Gastrocnemius medialis (tissue), 4 donors: ENCODE measurements around the gene AFDN. TPM values are rescaled to one million over a fixed set of nuclear protein-coding genes. Genes with fewer than 3 reads are reported as not detected.

Experiments
- ATAC-seq, 2 donors: fragments of 150-250 bp; one replicate each; pipeline ENCODE4 v1.9.1; 2016
- DNase-seq, 2 donors: peaks; one replicate each; pipeline ENCODE4 v3.0.0-alpha.2; 2019
- H3K27ac ChIP-seq, 4 donors: fragments of 200-600 bp; sonication (generic); 1 replicate in 1 of 4; 2 replicates in 3 of 4; pipeline ENCODE4 v1.5.1; 2016 to 2018; ENCODE audit warnings: mild to moderate bottlenecking in 2 of 4, moderate library complexity in 1 of 4
- H3K27me3 ChIP-seq, 3 donors: fragments of 200-600 bp; sonication (generic) in 2 of 3; 1 replicate in 1 of 3; 2 replicates in 2 of 3; pipeline versions ENCODE4 v1.5.1 to v1.6.0; 2016 to 2019; ENCODE audit warnings: mild to moderate bottlenecking in 1 of 3, moderate library complexity in 1 of 3
- H3K36me3 ChIP-seq, 2 donors: fragments of 200-600 bp; sonication (generic) in 1 of 2; one replicate each; pipeline ENCODE4 v1.5.1; 2017 to 2018
- H3K4me1 ChIP-seq, 2 donors: fragments of 200-600 bp; sonication (generic) in 1 of 2; one replicate each; pipeline ENCODE4 v1.5.1; 2016 to 2017; ENCODE audit warnings: mild to moderate bottlenecking in 2 of 2
- H3K4me3 ChIP-seq, 4 donors: fragments of 200-600 bp; sonication (generic) in 3 of 4; 1 replicate in 1 of 4; 2 replicates in 3 of 4; pipeline ENCODE4 v1.5.1; 2016 to 2019; ENCODE audit warnings: mild to moderate bottlenecking in 2 of 4
- H3K9me3 ChIP-seq, 3 donors: fragments of 200-600 bp; sonication (generic) in 2 of 3; 1 replicate in 1 of 3; 2 replicates in 2 of 3; pipeline ENCODE4 v1.5.1; 2016 to 2019
- POLR2A ChIP-seq, 2 donors: fragments of 450-650 bp; IDR thresholded peaks; one replicate each; pipeline ENCODE4 v1.6.1; 2017; ENCODE audit warnings: antibody characterized with exemption in 2 of 2, mild to moderate bottlenecking in 2 of 2, moderate library complexity in 2 of 2
- in situ Hi-C, 4 donors: fragments of 200-750 bp; cut with MboI; loops; one replicate each; pipeline versions ENCODE4 v1.15.0 to v1.8.0; 2017; ENCODE audit warnings: low sequenced_read_pairs in 4 of 4
- intact Hi-C: fragments of 100-400 bp; cut with DNase I; formaldehyde crosslinking; loops from one replicate; pipeline ENCODE4 v1.15.1; 2023; ENCODE audit warnings: low total_unique reads
- total RNA-seq, 4 donors: library from RNA; depleted of rRNA; stranded (reverse); fragments of >200 nt; gene quantifications; one replicate each; pipeline versions ENCODE4 v1.1.0 to v1.2.3, GENCODE V29; 2016
- TF ChIP-seq, protein P1 (sequence below), 5 experiments: fragments of 450-650 bp in 3 of 5; fragments of 200-600 bp in 2 of 5; sonication (generic) in 2 of 5; IDR thresholded peaks in 4 of 5; conservative IDR thresholded peaks in 1 of 5; 1 replicate in 4 of 5; 2 replicates in 1 of 5; pipeline ENCODE4 v1.5.1; 2016 to 2019; ENCODE audit warnings: antibody characterized with exemption in 5 of 5, mild to moderate bottlenecking in 3 of 5, moderate library complexity in 3 of 5

Gene AFDN
- total RNA-seq, 4 donors from 2014 or later, result 22.2 to 66.0 (median 30.0) TPM

DNA sequence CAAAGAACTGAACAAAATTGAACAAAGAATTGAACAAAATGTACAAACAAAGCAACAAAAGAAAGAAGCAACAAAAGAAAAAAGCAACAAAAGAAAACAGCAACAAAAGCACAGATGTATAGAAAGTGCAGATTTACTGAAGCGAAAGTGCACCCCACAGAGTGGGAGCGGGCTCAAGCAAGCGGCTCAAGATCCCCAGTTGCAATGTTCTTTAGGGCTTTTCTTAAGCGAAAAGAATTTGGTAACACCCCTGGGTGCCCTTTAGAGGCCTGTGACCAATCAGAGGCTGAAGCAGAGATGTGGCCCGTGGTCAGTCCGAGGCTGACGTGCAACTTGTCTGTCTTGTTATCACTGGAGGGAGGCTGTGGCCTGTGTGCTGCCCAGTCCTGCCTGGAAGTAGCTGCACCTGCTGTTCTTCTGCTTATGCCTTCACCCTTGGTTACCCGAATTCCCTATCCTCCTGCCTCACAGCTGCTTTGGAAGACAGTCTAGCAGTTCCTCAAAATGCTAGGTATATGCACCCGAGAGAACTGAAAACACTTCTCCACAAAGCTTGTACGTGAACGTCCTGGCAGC is 157.5 kb downstream of the AFDN start:
- TF ChIP-seq, protein P1, sequence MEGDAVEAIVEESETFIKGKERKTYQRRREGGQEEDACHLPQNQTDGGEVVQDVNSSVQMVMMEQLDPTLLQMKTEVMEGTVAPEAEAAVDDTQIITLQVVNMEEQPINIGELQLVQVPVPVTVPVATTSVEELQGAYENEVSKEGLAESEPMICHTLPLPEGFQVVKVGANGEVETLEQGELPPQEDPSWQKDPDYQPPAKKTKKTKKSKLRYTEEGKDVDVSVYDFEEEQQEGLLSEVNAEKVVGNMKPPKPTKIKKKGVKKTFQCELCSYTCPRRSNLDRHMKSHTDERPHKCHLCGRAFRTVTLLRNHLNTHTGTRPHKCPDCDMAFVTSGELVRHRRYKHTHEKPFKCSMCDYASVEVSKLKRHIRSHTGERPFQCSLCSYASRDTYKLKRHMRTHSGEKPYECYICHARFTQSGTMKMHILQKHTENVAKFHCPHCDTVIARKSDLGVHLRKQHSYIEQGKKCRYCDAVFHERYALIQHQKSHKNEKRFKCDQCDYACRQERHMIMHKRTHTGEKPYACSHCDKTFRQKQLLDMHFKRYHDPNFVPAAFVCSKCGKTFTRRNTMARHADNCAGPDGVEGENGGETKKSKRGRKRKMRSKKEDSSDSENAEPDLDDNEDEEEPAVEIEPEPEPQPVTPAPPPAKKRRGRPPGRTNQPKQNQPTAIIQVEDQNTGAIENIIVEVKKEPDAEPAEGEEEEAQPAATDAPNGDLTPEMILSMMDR (IDR thresholded peaks at IDR 0.05 in 4 of 5, conservative IDR thresholded peaks at IDR 0.05 in 1 of 5), result no peak
- no peak for TF ChIP-seq POLR2A (IDR thresholded peaks at IDR 0.05)
- no peak for ATAC-seq
- H3K27me3 ChIP-seq, result no peaks in the 10 kb centered on the region
- H3K4me1 ChIP-seq, result no peaks in the 10 kb centered on the region
- H3K27ac ChIP-seq, result no peak overlapping the region
- H3K9me3 ChIP-seq, result no peaks in the 10 kb centered on the region
- in situ Hi-C loops, result no loop called here
- H3K36me3 ChIP-seq, result no peaks in the 10 kb centered on the region
- no peak for DNase-seq
- intact Hi-C loops, result no loop called here
- H3K4me3 ChIP-seq, result no peak overlapping the region

DNA sequence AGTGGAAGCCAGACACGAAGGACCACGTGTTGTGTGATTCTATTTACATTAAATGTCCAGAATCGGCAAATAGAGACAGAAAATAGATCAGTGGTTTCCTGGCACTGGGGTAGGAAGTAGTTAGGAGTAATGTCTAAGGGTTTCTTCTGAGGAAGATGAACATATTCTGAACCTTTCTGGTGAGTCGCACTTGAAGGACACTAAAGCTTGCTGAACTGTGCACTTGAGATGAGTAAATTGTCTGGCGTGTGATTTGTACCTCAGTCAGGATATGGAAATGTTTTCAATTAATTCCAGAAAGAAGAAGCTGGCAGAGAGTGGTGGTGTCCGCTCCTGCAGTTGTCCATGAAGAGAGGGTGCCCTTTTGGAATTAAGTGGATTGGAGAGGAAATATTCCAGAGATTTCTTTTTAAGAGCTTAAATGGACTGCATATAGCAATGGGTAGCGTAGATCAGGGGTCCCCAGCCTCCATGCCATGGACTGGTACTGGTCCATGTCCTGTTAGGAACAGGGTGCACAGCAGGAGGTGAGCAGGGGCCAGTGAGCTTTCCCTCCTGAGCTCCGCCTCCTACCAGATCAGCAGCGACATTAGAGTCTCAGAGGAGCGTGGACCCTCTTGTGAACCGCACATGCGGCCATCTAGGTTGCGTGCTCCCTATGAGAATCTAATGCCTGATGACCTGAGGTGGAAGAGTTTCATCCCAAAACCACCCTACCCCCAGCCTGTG is 158.3 kb downstream of the AFDN start:
- H3K9me3 ChIP-seq, result no peaks in the 10 kb centered on the region
- intact Hi-C loops, result no loop called here
- no peak overlapping the region for H3K4me3 ChIP-seq
- DNase-seq (no peak), ATAC-seq (no peak)
- no peak overlapping the region for H3K27ac ChIP-seq
- no peak for TF ChIP-seq POLR2A (IDR thresholded peaks at IDR 0.05)
- TF ChIP-seq, protein P1 (IDR thresholded peaks at IDR 0.05 in 4 of 5, conservative IDR thresholded peaks at IDR 0.05 in 1 of 5), result no peak
- no peaks in the 10 kb centered on the region for H3K4me1 ChIP-seq
- in situ Hi-C loops, result no loop called here
- no peaks in the 10 kb centered on the region for H3K36me3 ChIP-seq
- H3K27me3 ChIP-seq, result no peaks in the 10 kb centered on the region

DNA sequence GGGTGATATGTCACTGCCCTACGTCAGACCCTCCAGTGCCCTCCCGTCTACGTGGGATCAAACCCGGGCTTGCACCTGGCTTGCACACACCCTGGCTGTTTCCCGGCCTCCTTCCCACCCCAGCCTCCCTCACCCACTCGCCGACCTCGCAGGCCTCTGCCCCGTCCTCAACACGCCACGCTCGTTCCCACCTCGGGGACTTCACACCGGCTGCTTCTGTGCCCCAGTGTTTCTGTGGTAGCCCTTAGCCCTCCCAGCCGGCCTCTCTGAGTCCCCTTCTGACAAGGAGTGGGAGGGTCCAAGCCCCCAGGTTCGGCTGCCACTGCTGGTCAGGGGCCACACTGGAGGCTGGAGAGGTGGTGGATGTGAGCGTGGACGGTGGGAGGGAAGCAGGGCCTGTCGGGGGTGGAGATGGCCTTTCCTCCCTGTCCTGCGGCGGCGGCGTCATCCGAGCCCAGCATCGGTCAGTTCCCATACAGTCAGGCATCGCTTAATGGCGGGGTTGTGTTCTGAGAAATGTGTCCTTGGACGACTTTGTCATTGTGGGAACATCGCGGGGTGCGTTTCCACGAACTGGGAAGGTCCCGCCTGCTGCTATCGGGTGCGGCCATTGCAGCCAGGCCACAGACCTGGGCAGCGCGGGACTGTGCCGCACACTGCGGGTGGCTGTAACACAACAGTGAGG is 159.3 kb downstream of the AFDN start:
- no peaks in the 10 kb centered on the region for H3K4me1 ChIP-seq
- intact Hi-C loops, result no loop called here

DNA sequence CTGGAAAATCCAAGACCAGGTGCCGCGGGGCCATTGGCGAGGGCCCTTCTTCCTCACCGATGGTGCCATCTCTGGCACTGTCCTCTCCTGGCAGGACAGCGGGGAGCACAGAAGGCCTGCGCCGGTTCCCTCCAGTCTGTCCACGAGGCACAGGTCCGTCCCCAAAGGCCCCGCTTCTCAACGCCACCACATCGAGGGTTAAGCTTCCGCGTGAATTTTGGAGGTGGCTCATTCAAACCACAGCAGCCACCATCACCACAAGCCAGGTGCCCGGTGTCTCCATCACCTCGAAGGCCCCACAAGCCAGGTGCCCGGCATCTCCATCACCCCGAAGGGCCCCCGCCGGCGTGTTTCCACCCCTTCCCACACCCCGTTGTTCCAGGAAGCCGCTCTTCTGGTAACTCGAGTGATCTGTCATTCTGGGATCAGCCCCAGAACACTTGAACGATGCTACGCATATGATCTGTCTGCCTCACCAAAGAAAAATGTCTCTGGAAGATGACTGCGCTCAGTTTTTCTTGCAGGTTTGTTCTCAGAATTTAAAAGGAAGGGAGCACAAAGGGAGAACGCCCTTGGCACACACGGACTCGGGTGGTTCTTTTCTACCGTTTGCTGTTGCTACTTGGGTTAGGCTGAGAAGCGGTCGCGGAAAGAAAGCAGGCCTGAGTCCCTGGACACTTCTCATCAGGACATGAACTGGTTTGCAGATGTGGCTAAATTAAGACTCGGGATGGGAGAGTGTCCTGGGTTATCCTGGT is 160.9 kb downstream of the AFDN start:
- intact Hi-C loops (no loop called here), in situ Hi-C loops (no loop called here)
- H3K27me3 ChIP-seq, result no peaks in the 10 kb centered on the region
- H3K36me3 ChIP-seq, result no peaks in the 10 kb centered on the region
- H3K4me1 ChIP-seq, result no peaks in the 10 kb centered on the region
- peak in 1 of 2 donors; percentile 26 for ATAC-seq
- no peak for TF ChIP-seq POLR2A (IDR thresholded peaks at IDR 0.05)
- TF ChIP-seq, protein P1 (IDR thresholded peaks at IDR 0.05 in 4 of 5, conservative IDR thresholded peaks at IDR 0.05 in 1 of 5), result no peak
- no peak for DNase-seq
- peak overlapping the region; percentile 52 to 68 (median 66) for H3K27ac ChIP-seq
- H3K9me3 ChIP-seq, result no peaks in the 10 kb centered on the region
- no peak overlapping the region for H3K4me3 ChIP-seq

More for the DNA sequence above, 159.3 kb downstream of the AFDN start:
- Histone ChIP-seq H3K9me3 (no peaks in the 10 kb centered on the region), H3K4me3 (no peak overlapping the region), H3K27ac (no peak overlapping the region), H3K36me3 (no peaks in the 10 kb centered on the region), H3K27me3 (no peaks in the 10 kb centered on the region)
- no peak for ATAC-seq
- TF ChIP-seq POLR2A (IDR thresholded peaks at IDR 0.05), result no peak
- TF ChIP-seq, protein P1 (IDR thresholded peaks at IDR 0.05 in 4 of 5, conservative IDR thresholded peaks at IDR 0.05 in 1 of 5), result no peak
- no peak for DNase-seq
- in situ Hi-C loops, result no loop called here
